Measurements from ENCODE around the gene MDP1. TPM values are rescaled to one million over a fixed set of nuclear protein-coding genes. Genes with fewer than 3 reads are reported as not detected.
"Not testable (repeated sequence)": the region's sequence is repeated elsewhere in the genome, so short reads cannot be mapped to it uniquely, and the experiment has no call there.

Gene MDP1
- total RNA-seq, 1 donor from 2014 or later: 58.8 TPM

DNA sequence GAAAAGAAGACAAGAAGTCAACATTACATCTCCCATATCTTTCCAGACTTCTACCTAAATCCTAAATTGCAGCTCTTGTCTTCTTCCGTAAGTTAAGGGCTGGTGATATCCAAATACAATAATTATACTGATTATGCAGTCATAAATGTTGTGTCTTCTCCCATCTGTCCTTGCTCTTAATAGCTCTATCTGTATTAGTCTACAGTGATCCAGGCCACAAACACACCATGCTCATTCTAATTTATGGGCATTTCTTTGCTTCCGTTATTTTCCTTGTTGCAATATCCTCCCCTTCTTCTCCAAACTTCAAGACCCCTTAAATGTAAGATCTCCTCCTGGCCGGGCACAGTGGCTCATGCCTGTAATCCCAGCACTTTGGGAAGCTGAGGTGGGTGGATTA lies 3.7 kb upstream of the MDP1 start:
- intact Hi-C loops (cut with DNase I): loop anchor here (5.0 kb wide), 1 partner anchor 78 kb away; the partner anchor contains the start of genes DHRS1 and NOP9
- Histone ChIP-seq H3K9me3 (no peaks in the 10 kb centered on the region), H3K36me3 (peaks cover 4 to 6% of the 10 kb centered on the region in 2 donors), H3K4me3 (no peak overlapping the region), H3K27me3 (no peaks in the 10 kb centered on the region), H3K27ac (no peak overlapping the region), H3K4me1 (peaks cover 3 to 9% of the 10 kb centered on the region in 2 donors)
- DNase-seq (ENCODE audit: low spot score in 2 of 2): no peak
- TF ChIP-seq, protein P1, sequence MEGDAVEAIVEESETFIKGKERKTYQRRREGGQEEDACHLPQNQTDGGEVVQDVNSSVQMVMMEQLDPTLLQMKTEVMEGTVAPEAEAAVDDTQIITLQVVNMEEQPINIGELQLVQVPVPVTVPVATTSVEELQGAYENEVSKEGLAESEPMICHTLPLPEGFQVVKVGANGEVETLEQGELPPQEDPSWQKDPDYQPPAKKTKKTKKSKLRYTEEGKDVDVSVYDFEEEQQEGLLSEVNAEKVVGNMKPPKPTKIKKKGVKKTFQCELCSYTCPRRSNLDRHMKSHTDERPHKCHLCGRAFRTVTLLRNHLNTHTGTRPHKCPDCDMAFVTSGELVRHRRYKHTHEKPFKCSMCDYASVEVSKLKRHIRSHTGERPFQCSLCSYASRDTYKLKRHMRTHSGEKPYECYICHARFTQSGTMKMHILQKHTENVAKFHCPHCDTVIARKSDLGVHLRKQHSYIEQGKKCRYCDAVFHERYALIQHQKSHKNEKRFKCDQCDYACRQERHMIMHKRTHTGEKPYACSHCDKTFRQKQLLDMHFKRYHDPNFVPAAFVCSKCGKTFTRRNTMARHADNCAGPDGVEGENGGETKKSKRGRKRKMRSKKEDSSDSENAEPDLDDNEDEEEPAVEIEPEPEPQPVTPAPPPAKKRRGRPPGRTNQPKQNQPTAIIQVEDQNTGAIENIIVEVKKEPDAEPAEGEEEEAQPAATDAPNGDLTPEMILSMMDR (IDR thresholded peaks at IDR 0.05): no peak

DNA sequence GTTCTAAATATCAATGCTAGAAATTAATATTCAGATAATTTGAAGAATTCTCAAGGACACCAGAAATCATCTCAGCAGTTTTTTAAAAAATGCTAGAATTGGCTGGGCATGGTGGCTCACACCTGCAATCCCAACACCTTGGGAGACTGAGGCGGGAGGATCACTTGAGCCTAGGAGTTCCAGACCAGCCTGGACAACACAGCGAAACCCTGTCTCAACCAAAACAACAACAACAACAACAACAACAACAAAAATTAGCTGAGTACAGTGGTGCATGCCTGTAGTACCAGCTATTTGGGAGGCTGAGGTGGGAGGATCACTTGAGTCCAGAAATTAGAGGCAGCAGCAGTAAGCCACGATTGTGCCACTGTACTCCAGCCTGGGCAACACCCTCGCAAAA lies 3.2 kb upstream of the MDP1 start:
- Histone ChIP-seq H3K4me3 (no peak overlapping the region), H3K36me3 (peaks cover 4 to 6% of the 10 kb centered on the region in 2 donors), H3K9me3 (no peaks in the 10 kb centered on the region), H3K4me1 (peaks cover 3 to 14% of the 10 kb centered on the region in 2 donors), H3K27ac (no peak overlapping the region), H3K27me3 (no peaks in the 10 kb centered on the region)
- peak in 1 of 2 donors; percentile 22 for DNase-seq (ENCODE audit: low spot score in 2 of 2)
- TF ChIP-seq, protein P1 (IDR thresholded peaks at IDR 0.05): no peak
- intact Hi-C loops (cut with DNase I): loop anchor here (5.0 kb wide), 1 partner anchor 78 kb away; the partner anchor contains the start of genes DHRS1 and NOP9

DNA sequence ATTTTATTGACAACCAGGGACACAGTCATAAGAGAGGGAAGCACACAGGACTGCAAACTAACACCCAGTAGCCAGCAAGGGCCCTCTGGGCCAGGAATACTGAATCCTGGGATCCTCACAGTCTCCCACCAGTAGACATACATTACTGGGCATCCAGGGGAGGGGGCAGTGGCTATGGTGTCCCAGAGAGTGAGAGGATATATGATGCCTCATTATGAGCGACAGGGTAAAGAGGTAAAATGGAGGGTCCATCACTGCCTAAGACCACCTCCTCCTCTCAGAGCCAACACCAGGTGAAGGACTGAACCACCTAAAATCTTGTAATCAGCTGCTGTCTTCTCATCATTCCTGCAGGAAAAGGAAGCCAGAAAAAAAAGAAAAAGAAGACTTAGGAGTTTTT lies 1.0 kb upstream of the MDP1 start:
- H3K27me3 ChIP-seq; H3K9me3 ChIP-seq; DNase-seq (ENCODE audit: low spot score in 2 of 2); H3K36me3 ChIP-seq; H3K4me3 ChIP-seq: not testable (repeated sequence)
- H3K27ac ChIP-seq: peak overlapping the region in 1 of 2 donors; percentile 93
- intact Hi-C loops (cut with DNase I): loop anchor here (1.0 to 5.0 kb wide), 2 partner anchors 15 to 80 kb away; partner anchors contain the start of genes DHRS1, GMPR2, NEDD8 and NOP9
- H3K4me1 ChIP-seq: peaks cover 3 to 25% of the 10 kb centered on the region in 2 donors

DNA sequence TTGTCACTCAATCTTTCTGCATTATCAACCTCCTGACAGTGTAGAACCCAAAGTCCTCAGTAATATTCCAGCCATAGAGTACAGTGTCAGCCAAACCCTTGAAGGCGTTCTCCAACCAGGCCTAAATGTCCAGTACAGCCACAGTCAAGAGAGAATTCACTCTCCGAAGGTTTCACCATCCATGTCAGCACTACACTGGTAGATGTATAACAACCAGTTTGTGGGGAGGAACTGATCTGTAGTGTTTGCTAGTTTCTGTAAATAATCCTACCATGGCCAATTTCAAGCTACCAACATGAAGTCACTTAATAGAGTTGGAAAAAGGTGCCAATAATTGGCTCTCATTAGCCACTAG lies 456 bp upstream of the MDP1 start:
- TF ChIP-seq, protein P1 (IDR thresholded peaks at IDR 0.05): no peak
- intact Hi-C loops (cut with DNase I): loop anchor here (1.0 to 5.0 kb wide), 2 partner anchors 16 to 81 kb away; partner anchors contain the start of genes DHRS1, GMPR2, NEDD8 and NOP9
- H3K27ac ChIP-seq: peak overlapping the region; percentile 87 to 93
- no peaks in the 10 kb centered on the region for H3K27me3 ChIP-seq
- H3K36me3 ChIP-seq: peaks cover 4 to 9% of the 10 kb centered on the region in 2 donors
- H3K4me1 ChIP-seq: peaks cover 3 to 29% of the 10 kb centered on the region in 2 donors
- no peak for DNase-seq (ENCODE audit: low spot score in 2 of 2)
- no peaks in the 10 kb centered on the region for H3K9me3 ChIP-seq
- H3K4me3 ChIP-seq: peak overlapping the region in 1 of 2 donors; percentile 84

DNA sequence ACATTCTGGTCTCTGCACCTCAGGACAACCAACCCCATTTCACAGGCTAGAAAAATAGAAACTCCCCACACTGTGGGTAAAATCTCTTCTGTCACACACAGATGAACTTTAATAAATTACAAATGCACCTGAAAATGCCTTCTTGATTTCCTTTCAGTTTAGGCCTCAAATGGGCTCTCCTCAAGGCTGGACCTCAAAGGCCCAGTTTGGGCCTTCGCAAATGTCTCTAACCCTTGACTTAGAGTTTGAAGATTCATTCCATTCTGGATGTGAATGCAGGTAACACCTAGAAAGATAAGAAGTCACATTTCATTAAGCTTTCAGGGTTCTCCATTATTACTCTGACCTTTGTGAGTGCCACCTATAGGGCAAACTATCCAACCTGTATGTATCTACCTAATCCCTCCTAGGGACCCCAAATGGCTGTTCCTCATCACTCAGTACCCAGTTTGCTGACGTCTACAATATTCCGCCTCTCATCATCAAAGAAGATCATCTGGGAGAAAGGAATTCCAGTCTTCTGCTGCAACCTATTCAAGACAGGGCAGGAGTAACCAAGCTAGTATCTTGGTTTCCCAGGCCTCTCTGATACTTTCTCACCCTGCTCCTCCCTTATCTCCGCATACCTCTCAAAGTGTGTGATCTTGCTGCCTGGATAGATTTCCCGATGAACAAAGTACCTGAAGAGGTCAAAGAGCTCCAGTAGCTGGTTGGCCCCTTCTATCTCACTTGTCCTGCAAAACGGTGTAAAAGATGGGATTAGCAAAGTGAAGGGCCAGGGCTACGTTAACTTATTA lies 1.8 kb downstream of the MDP1 start:
- TF ChIP-seq, protein P1 (IDR thresholded peaks at IDR 0.05): no peak
- H3K4me3 ChIP-seq: peak overlapping the region; percentile 57 to 85
- peak in 1 of 2 donors; percentile 19 for DNase-seq (ENCODE audit: low spot score in 2 of 2)
- peaks cover 12 to 32% of the 10 kb centered on the region in 2 donors for H3K36me3 ChIP-seq
- H3K9me3 ChIP-seq: no peaks in the 10 kb centered on the region
- H3K4me1 ChIP-seq: peaks cover 3 to 29% of the 10 kb centered on the region in 2 donors
- no peaks in the 10 kb centered on the region for H3K27me3 ChIP-seq
- peak overlapping the region; percentile 92 to 95 for H3K27ac ChIP-seq
- intact Hi-C loops (cut with DNase I): loop anchor here (1.0 kb wide), 2 partner anchors 19 to 28 kb away; partner anchors contain the start of genes TINF2 and TM9SF1

Data from ascending aorta (tissue), 2 donors.